Mucosa of descending colon (tissue), 3 donors: ENCODE results near the gene IZUMO1R. TPM values are rescaled to one million over a fixed set of nuclear protein-coding genes. Genes with fewer than 3 reads are reported as not detected.
"Not testable (repeated sequence)": the region's sequence is repeated elsewhere in the genome, so short reads cannot be mapped to it uniquely, and the experiment has no call there.

Source experiments
- ATAC-seq: fragments of 200-7000 bp; cut with Tn5 transposase; one replicate; pipeline ENCODE4 v1.9.1; 2020; ENCODE audit warnings: mild to moderate bottlenecking, moderate library complexity
- DNase-seq, 3 donors: peaks; one replicate each; pipeline ENCODE4 v3.0.0-alpha.2; 2020
- H3K36me3 ChIP-seq: fragments of 200-600 bp; one replicate; pipeline ENCODE4 v1.8.0; 2021; ENCODE audit warnings: low read depth, mild to moderate bottlenecking
- H3K4me1 ChIP-seq: fragments of 200-600 bp; one replicate; pipeline ENCODE4 v1.8.0; 2021; ENCODE audit warnings: low read depth, mild to moderate bottlenecking
- H3K4me3 ChIP-seq: fragments of 200-600 bp; one replicate; pipeline ENCODE4 v1.8.0; 2021; ENCODE audit warnings: mild to moderate bottlenecking
- H3K9me3 ChIP-seq: fragments of 200-600 bp; one replicate; pipeline ENCODE4 v1.8.0; 2021; ENCODE audit warnings: mild to moderate bottlenecking
- CTCF ChIP-seq: fragments of 200-600 bp; IDR thresholded peaks from one replicate; pipeline ENCODE4 v1.8.0; 2022; ENCODE audit warnings: antibody characterized with exemption, mild to moderate bottlenecking
- intact Hi-C, 2 donors: fragments of 100-400 bp; cut with DNase I in 1 of 2; cut with micrococcal nuclease in 1 of 2; formaldehyde crosslinking; loops; one replicate each; pipeline versions ENCODE4 v1.11.0 to v1.11.1; 2022; cut with DNase I, micrococcal nuclease
- total RNA-seq, 3 donors: library from RNA; stranded (reverse); fragmentation: NEBNext Ultra II Directional in 2 of 3; extraction: Animal tissue kit (Norgen Biotek cat#: 25700) in 2 of 3; gene quantifications; one replicate each; pipeline versions ENCODE4 v1.2.1 to v1.2.4, GENCODE V29; 2021 to 2023
- donor health status: DM: no; HTN: no; CAD: no; lungs with moderate emphysema.
- donor health status: DM: no; HTN: no; CAD: no.
- donor health status: DM: no; HTN: yes; CAD: no.

Gene IZUMO1R
- total RNA-seq, 3 donors from 2014 or later: not detected

- ATAC-seq (no peak), DNase-seq (no peak)
- Histone ChIP-seq H3K4me1 (no peaks in the 10 kb centered on the region), H3K36me3 (no peaks in the 10 kb centered on the region), H3K9me3 (no peaks in the 10 kb centered on the region), H3K4me3 (no peak overlapping the region)
- intact Hi-C loops: no loop called here
- TF ChIP-seq CTCF: no peak
These were observed 37.9 kb downstream of the IZUMO1R start for GRCh38 chr11:94342250-94342649.

- Histone ChIP-seq H3K4me1 (no peaks in the 10 kb centered on the region), H3K36me3 (no peaks in the 10 kb centered on the region), H3K4me3 (no peak overlapping the region), H3K9me3 (no peaks in the 10 kb centered on the region)
- TF ChIP-seq CTCF: no peak
- ATAC-seq: no peak
- DNase-seq: no peak
- intact Hi-C loops: no loop called here
These were observed 39.1 kb downstream of the IZUMO1R start for GRCh38 chr11:94343495-94343894.

- intact Hi-C loops, H3K36me3 ChIP-seq, ATAC-seq, H3K4me3 ChIP-seq, H3K9me3 ChIP-seq, H3K4me1 ChIP-seq, DNase-seq: not testable (repeated sequence)
These were observed 41.9 kb downstream of the IZUMO1R start for GRCh38 chr11:94346311-94346710.

GRCh38 chr11:94350850-94351563 lies 46.6 kb downstream of the IZUMO1R start:
- H3K4me3 ChIP-seq, intact Hi-C loops, H3K4me1 ChIP-seq, DNase-seq, H3K9me3 ChIP-seq, ATAC-seq, H3K36me3 ChIP-seq: not testable (repeated sequence)

Other genes with a start within 250 kb of the IZUMO1R start
- gene PANX1, start 175.7 kb upstream of the IZUMO1R start, total RNA-seq: 10 to 100 TPM in 1 of 3 donors, 1 to 10 TPM in 2; 7.5 to 19.2 (median 9.0) TPM
- gene GPR83, start 96.8 kb downstream of the IZUMO1R start, total RNA-seq: under 1 TPM in 1 of 3 donors, not detected in 2; 0.51 TPM
- gene MRE11, start 189.3 kb downstream of the IZUMO1R start, total RNA-seq: 10 to 100 TPM; 15.3 to 18.0 (median 16.9) TPM
- 10 to 100 TPM; 15.1 to 17.9 (median 16.3) TPM for gene ANKRD49, start 189.4 kb downstream of the IZUMO1R start, total RNA-seq
- gene C11orf97, start 207.9 kb downstream of the IZUMO1R start, total RNA-seq: not detected
- gene FUT4, start 239.3 kb downstream of the IZUMO1R start, total RNA-seq: 10 to 100 TPM; 13.9 to 23.5 (median 21.9) TPM